HepG2 (cell line): Measurements from ENCODE around the gene OSBPL2. TPM values are rescaled to one million over a fixed set of nuclear protein-coding genes. Genes with fewer than 3 reads are reported as not detected.

Source experiments
- ATAC-seq: fragments of 200-7000 bp; cut with Tn5 transposase; 3 replicates; pipeline ENCODE4 v1.9.1; 2020; ENCODE audit warnings: mild to moderate bottlenecking, moderate library complexity
- BruUV-seq: library from RNA; stranded (reverse); fragments of 400-500 nt; replicated peaks from 2 replicates; lab custom pipeline; 2021; lab: Mats Ljungman, UMichigan
- CTCF ChIA-PET: fragments of 300-600 bp; formaldehyde crosslinking; extraction: SDS; loops from one replicate; lab custom pipeline; 2021; ENCODE audit warnings: low total read pairs, inconsistent platforms, low intra/inter-chr PET ratio; lab: Yijun Ruan, JAX
- POLR2A ChIA-PET: fragments of 350-600 bp; sonication (Branson Sonifier 250); formaldehyde crosslinking; loops from one replicate; lab custom pipeline; 2020; ENCODE audit warnings: antibody characterized with exemption, inconsistent platforms; lab: Yijun Ruan, JAX
- DNase-seq: peaks from one replicate; pipeline ENCODE4 v3.0.0-alpha.2; 2015; ENCODE audit warnings: low spot score
- FAIRE-seq: peaks from 3 replicates; lab custom pipeline; 2011; peaks lifted over from hg19 to GRCh38; lab: Jason Lieb, UNC
- H2AFZ ChIP-seq: one replicate; pipeline ENCODE4 v1.6.1; 2011; ENCODE audit warnings: low read length, inconsistent platforms
- H3K27ac ChIP-seq: fragments of 300-600 bp; 3 replicates; pipeline ENCODE4 v1.8.0; 2011; ENCODE audit warnings: mixed run types, mild to moderate bottlenecking, mixed read lengths, low read length, inconsistent platforms; ENCODE audit not compliant: insufficient read depth; ENCODE audit errors: extremely low read length
- H3K27me3 ChIP-seq, 2 experiments: fragments of 200-600 bp in 1 of 2; 2 replicates in 1 of 2; 3 replicates in 1 of 2; pipeline versions ENCODE4 v1.6.0 to v1.8.0; 2011; ENCODE audit warnings: low read length in 2 of 2, mild to moderate bottlenecking in 2 of 2, moderate library complexity in 2 of 2, inconsistent platforms in 1 of 2; ENCODE audit not compliant: insufficient read depth in 2 of 2, control insufficient read depth in 1 of 2
- H3K36me3 ChIP-seq, 2 experiments: fragments of 200-600 bp in 1 of 2; replicated peaks in 1 of 2; 2 replicates in 1 of 2; 3 replicates in 1 of 2; pipeline versions ENCODE4 v1.5.1 to v1.8.0; 2011; ENCODE audit warnings: low read length in 2 of 2, inconsistent platforms in 1 of 2; ENCODE audit not compliant: insufficient read depth in 2 of 2, control insufficient read depth in 1 of 2
- H3K4me1 ChIP-seq: 2 replicates; pipeline ENCODE4 v1.5.1; 2012; ENCODE audit warnings: low read length, inconsistent platforms; ENCODE audit not compliant: insufficient read depth
- H3K4me2 ChIP-seq: 2 replicates; pipeline ENCODE4 v1.6.0; 2011; ENCODE audit warnings: low read depth, low read length, inconsistent platforms
- H3K4me3 ChIP-seq, 3 experiments: fragments of 200-600 bp in 1 of 3; sonication (generic), shearing (Covaris generic) in 1 of 3; replicated peaks in 1 of 3; 2 replicates each; pipeline ENCODE4 v1.5.1; 2011 to 2016; ENCODE audit warnings: low read length in 3 of 3, inconsistent platforms in 2 of 3, low read depth in 2 of 3, mild to moderate bottlenecking in 2 of 3, control low read depth in 1 of 3, mixed read lengths in 1 of 3; ENCODE audit not compliant: insufficient read depth in 1 of 3
- H3K79me2 ChIP-seq: one replicate; pipeline ENCODE4 v1.6.1; 2011; ENCODE audit warnings: low read length, inconsistent platforms; ENCODE audit not compliant: insufficient read depth
- H3K9ac ChIP-seq: 2 replicates; pipeline ENCODE4 v1.6.0; 2011; ENCODE audit warnings: mild to moderate bottlenecking, low read depth, low read length, inconsistent platforms; ENCODE audit not compliant: insufficient read depth
- H3K9me3 ChIP-seq: 2 replicates; pipeline ENCODE4 v1.5.1; 2012; ENCODE audit warnings: mild to moderate bottlenecking, low read length
- H4K20me1 ChIP-seq: 2 replicates; pipeline ENCODE4 v1.6.0; 2011; ENCODE audit warnings: inconsistent platforms, mild to moderate bottlenecking, low read length, moderate library complexity; ENCODE audit not compliant: insufficient read depth
- ETV5 ChIP-seq: IDR thresholded peaks from 2 replicates; pipeline ENCODE4 v1.6.1; 2018; ENCODE audit warnings: missing biosample characterization, missing genetic modification reagents, inconsistent platforms, borderline replicate concordance
- HNRNPK ChIP-seq: fragments of 200-400 bp; formaldehyde crosslinking; IDR thresholded peaks from 2 replicates; pipeline ENCODE4 v1.6.1; 2018; ENCODE audit warnings: low read length, low read depth, moderate library complexity, mild to moderate bottlenecking; ENCODE audit not compliant: poor library complexity, severe bottlenecking
- ISL2 ChIP-seq: sonication (generic); formaldehyde crosslinking; IDR thresholded peaks from 2 replicates; pipeline ENCODE4 v1.5.0; 2020; ENCODE audit warnings: missing genetic modification reagents
- KLF13 ChIP-seq: sonication (generic); formaldehyde crosslinking; IDR thresholded peaks from 2 replicates; pipeline ENCODE4 v1.4.0; 2020; ENCODE audit warnings: mild to moderate bottlenecking, missing genetic modification reagents
- MATR3 ChIP-seq: sonication (generic); formaldehyde crosslinking; IDR thresholded peaks from 2 replicates; pipeline ENCODE4 v1.4.0; 2020; ENCODE audit warnings: missing genetic modification reagents
- MTA1 ChIP-seq: sonication (generic); formaldehyde crosslinking; IDR thresholded peaks from 2 replicates; pipeline ENCODE4 v1.4.0; 2020; ENCODE audit warnings: missing genetic modification reagents, mild to moderate bottlenecking, borderline replicate concordance
- NFYB ChIP-seq: sonication (generic); formaldehyde crosslinking; IDR thresholded peaks from 2 replicates; pipeline ENCODE4 v1.4.0; 2020; ENCODE audit warnings: missing genetic modification reagents
- SALL1 ChIP-seq: sonication (generic); formaldehyde crosslinking; IDR thresholded peaks from 2 replicates; pipeline ENCODE4 v1.8.0; 2022; ENCODE audit warnings: mild to moderate bottlenecking, missing genetic modification reagents
- SRY ChIP-seq: sonication (generic); formaldehyde crosslinking; IDR thresholded peaks from 2 replicates; pipeline ENCODE4 v1.8.0; 2022; ENCODE audit warnings: mild to moderate bottlenecking, missing genetic modification reagents
- ZNF530 ChIP-seq: sonication (generic); formaldehyde crosslinking; IDR thresholded peaks from 2 replicates; pipeline ENCODE4 v1.5.0; 2020; ENCODE audit warnings: low read depth, mild to moderate bottlenecking, missing genetic modification reagents
- ZNF766 ChIP-seq: sonication (generic); formaldehyde crosslinking; IDR thresholded peaks from 2 replicates; pipeline ENCODE4 v1.5.0; 2020; ENCODE audit warnings: missing genetic modification reagents, borderline replicate concordance
- ZNF788 ChIP-seq: sonication (generic); formaldehyde crosslinking; IDR thresholded peaks from 2 replicates; pipeline ENCODE4 v1.5.0; 2020; ENCODE audit warnings: mild to moderate bottlenecking, missing genetic modification reagents, borderline replicate concordance
- WGBS: methylation state at CpG from one replicate; pipeline ENCODE4 v1.1.6; 2017; ENCODE audit warnings: low lambda C conversion rate; 5-methylcytosine and 5-hydroxymethylcytosine counted together
- in situ Hi-C: cut with HindIII; loops from 2 replicates; pipeline ENCODE4 v1.10.0; 2017; ENCODE audit warnings: low pct_unique_long_range_greater_than_20kb; ENCODE audit not compliant: extremely low pct_ligation_motif_present
- intact Hi-C: fragments of 100-400 bp; cut with micrococcal nuclease; formaldehyde crosslinking; loops from one replicate; pipeline ENCODE4 v1.10.0; 2022; ENCODE audit not compliant: unreplicated experiment
- polyA plus RNA-seq, 8 experiments: library from polyadenylated mRNA; depleted of rRNA in 3 of 8; stranded (reverse) in 7 of 8; unstranded in 1 of 8; fragments of >200 nt; fragmentation: Illumina TruSeq in 4 of 8; extraction: Trizol in 4 of 8; gene quantifications; 2 replicates each; pipeline versions ENCODE4 v1.2.1 to v1.2.3, GENCODE V29; 2011 to 2016; ENCODE audit warnings: low read depth in 4 of 8, missing spikeins in 1 of 8, mixed read lengths in 1 of 8; ENCODE audit not compliant: insufficient read depth in 1 of 8
- total RNA-seq, 5 experiments: library from RNA; depleted of rRNA; stranded (reverse); fragments of >200 nt; fragmentation: Illumina TruSeq; extraction: Trizol; gene quantifications; 2 replicates each; pipeline ENCODE4 v1.2.3, GENCODE V29; 2016; ENCODE audit warnings: low read depth in 1 of 5
- TF ChIP-seq, protein P1 (sequence below): sonication (generic); formaldehyde crosslinking; conservative IDR thresholded peaks from 2 replicates; pipeline ENCODE4 v1.4.0; 2020; ENCODE audit warnings: missing genetic modification reagents
- TF ChIP-seq, protein P2 (sequence below): sonication (generic); formaldehyde crosslinking; IDR thresholded peaks from 2 replicates; pipeline ENCODE4 v1.5.0; 2020; ENCODE audit warnings: missing genetic modification reagents, mild to moderate bottlenecking, borderline replicate concordance
- TF ChIP-seq, protein P3 (sequence below): sonication (generic); formaldehyde crosslinking; IDR thresholded peaks from 2 replicates; pipeline ENCODE4 v1.5.1; 2020; ENCODE audit warnings: mild to moderate bottlenecking, missing genetic modification reagents, moderate library complexity

OSBPL2 gene
- total and polyA plus RNA-seq, 2 of the 13 experiments (the other 11 are each of a cell fraction or from before 2014, with no cell fraction given): 18.5 to 37.4 TPM

DNA sequence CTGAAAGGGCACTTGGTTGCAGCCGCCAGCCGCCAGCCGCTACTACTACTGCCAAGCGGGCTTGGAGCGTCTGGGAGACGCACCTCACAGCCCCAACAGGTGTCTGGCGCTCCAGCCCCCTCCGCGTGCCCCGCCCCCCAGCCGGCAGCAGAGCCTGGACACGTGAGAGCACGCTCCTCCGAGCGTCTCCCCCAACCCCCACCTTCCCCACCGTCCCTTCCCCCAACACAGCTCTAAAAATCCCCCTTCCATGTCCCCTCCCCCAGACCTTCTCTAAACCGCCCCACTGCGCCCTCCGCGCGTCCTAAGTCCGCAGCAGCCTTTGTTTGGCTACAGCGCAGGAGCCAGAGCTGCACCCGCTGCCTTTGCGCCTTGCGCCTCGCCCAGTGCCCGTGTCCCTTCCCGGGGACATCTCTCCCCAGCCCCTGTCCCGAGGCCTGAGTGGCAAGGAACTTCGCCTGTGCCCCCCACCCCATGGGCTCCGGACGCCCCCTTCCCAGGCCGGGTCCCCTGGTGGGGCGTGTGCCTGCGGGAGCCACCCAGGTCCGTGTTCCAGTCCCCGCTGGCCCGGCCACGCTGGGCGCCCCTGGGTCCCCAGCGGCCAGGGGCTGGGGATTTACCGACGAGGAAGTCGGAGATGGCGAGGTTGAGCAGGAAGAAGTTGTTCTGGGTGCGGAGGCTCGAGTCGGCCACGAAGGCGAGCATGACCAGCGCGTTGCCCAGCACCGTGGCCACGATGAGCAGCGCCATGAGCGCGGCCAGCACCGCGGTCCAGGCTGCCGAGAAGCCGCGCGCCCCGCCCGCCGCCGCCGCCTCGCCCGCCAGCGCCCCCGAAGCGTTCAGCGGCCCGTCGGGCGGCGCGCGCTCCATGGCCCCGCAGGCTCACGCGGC, 19.0 kb upstream of the OSBPL2 start:
- CTCF ChIA-PET: no interaction called here
- Histone ChIP-seq H3K9me3 (no peaks in the 10 kb centered on the region), H3K9ac (no peak overlapping the region), H3K4me1 (peaks cover 41% of the 10 kb centered on the region), H3K79me2 (no peaks in the 10 kb centered on the region), H3K4me3 (peak overlapping the region; percentile 11 to 62 (median 32); a peak in 3 of 6 replicates), H2AFZ (no peak overlapping the region), H4K20me1 (peaks cover 35% of the 10 kb centered on the region; the same call in 1 of the 2 replicates), H3K27ac (no peak overlapping the region), H3K4me2 (peak overlapping the region; percentile 60), H3K36me3 (no peaks in the 10 kb centered on the region), H3K27me3 (peaks cover 67 to 92% of the 10 kb centered on the region in 2 experiments)
- ATAC-seq (peak; percentile 1; the same call in 2 of the 3 replicates), DNase-seq (no peak), FAIRE-seq (no peak)
- intact Hi-C loops: no loop called here
- in situ Hi-C loops: no loop called here
- WGBS: 9% methylated on average over 52 of the region's 84 CpGs
- POLR2A ChIA-PET: no interaction called here
- no TSS peak for BruUV-seq
- TF ChIP-seq ZNF788 (CRISPR knock-in tag): no peak
- TF ChIP-seq MATR3 (CRISPR knock-in tag): no peak
- TF ChIP-seq HNRNPK: peak; percentile 87
- TF ChIP-seq, protein P1, sequence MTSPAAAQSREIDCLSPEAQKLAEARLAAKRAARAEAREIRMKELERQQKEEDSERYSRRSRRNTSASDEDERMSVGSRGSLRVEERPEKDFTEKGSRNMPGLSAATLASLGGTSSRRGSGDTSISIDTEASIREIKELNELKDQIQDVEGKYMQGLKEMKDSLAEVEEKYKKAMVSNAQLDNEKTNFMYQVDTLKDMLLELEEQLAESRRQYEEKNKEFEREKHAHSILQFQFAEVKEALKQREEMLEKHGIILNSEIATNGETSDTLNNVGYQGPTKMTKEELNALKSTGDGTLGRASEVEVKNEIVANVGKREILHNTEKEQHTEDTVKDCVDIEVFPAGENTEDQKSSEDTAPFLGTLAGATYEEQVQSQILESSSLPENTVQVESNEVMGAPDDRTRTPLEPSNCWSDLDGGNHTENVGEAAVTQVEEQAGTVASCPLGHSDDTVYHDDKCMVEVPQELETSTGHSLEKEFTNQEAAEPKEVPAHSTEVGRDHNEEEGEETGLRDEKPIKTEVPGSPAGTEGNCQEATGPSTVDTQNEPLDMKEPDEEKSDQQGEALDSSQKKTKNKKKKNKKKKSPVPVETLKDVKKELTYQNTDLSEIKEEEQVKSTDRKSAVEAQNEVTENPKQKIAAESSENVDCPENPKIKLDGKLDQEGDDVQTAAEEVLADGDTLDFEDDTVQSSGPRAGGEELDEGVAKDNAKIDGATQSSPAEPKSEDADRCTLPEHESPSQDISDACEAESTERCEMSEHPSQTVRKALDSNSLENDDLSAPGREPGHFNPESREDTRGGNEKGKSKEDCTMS: no peak
- TF ChIP-seq NFYB (CRISPR knock-in tag): no peak
- no peak for TF ChIP-seq ZNF530 (CRISPR knock-in tag)
- TF ChIP-seq ZNF766 (CRISPR knock-in tag): no peak
- TF ChIP-seq SALL1: peak; percentile 8; the same call in 1 of the 2 replicates
- TF ChIP-seq KLF13: no peak
- no peak for TF ChIP-seq ETV5
- TF ChIP-seq, protein P2, sequence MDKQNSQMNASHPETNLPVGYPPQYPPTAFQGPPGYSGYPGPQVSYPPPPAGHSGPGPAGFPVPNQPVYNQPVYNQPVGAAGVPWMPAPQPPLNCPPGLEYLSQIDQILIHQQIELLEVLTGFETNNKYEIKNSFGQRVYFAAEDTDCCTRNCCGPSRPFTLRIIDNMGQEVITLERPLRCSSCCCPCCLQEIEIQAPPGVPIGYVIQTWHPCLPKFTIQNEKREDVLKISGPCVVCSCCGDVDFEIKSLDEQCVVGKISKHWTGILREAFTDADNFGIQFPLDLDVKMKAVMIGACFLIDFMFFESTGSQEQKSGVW (CRISPR knock-in tag): 0 out of 2 replicates have a peak, but pooled peaks have one; percentile 35
- 0 out of 2 replicates have a peak, but pooled peaks have one; percentile 12 for TF ChIP-seq SRY (CRISPR knock-in tag)
- 0 out of 2 replicates have a peak, but pooled peaks have one; percentile 30 for TF ChIP-seq MTA1 (CRISPR knock-in tag)
- TF ChIP-seq ISL2 (CRISPR knock-in tag): 0 out of 2 replicates have a peak, but pooled peaks have one; percentile 27
- TF ChIP-seq, protein P3, sequence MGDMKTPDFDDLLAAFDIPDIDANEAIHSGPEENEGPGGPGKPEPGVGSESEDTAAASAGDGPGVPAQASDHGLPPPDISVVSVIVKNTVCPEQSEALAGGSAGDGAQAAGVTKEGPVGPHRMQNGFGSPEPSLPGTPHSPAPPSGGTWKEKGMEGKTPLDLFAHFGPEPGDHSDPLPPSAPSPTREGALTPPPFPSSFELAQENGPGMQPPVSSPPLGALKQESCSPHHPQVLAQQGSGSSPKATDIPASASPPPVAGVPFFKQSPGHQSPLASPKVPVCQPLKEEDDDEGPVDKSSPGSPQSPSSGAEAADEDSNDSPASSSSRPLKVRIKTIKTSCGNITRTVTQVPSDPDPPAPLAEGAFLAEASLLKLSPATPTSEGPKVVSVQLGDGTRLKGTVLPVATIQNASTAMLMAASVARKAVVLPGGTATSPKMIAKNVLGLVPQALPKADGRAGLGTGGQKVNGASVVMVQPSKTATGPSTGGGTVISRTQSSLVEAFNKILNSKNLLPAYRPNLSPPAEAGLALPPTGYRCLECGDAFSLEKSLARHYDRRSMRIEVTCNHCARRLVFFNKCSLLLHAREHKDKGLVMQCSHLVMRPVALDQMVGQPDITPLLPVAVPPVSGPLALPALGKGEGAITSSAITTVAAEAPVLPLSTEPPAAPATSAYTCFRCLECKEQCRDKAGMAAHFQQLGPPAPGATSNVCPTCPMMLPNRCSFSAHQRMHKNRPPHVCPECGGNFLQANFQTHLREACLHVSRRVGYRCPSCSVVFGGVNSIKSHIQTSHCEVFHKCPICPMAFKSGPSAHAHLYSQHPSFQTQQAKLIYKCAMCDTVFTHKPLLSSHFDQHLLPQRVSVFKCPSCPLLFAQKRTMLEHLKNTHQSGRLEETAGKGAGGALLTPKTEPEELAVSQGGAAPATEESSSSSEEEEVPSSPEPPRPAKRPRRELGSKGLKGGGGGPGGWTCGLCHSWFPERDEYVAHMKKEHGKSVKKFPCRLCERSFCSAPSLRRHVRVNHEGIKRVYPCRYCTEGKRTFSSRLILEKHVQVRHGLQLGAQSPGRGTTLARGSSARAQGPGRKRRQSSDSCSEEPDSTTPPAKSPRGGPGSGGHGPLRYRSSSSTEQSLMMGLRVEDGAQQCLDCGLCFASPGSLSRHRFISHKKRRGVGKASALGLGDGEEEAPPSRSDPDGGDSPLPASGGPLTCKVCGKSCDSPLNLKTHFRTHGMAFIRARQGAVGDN (CRISPR knock-in tag): peak; percentile 18; the same call in 1 of the 2 replicates
